GM13976 (cell line): ENCODE results near the gene GPRC5D.

Experiments used
- DNase-seq: peaks from one replicate; pipeline ENCODE4 v3.0.0; 2012; ENCODE audit warnings: low spot score
- in situ Hi-C: fragments of 300-500 bp; cut with MboI; formaldehyde crosslinking; loops from one replicate; pipeline ENCODE4 v1.12.0; 2022; ENCODE audit warnings: low sequenced_read_pairs, mixed read lengths, inconsistent platforms; ENCODE audit not compliant: unreplicated experiment
- TF ChIP-seq, protein P1 (sequence below): IDR thresholded peaks from 2 replicates; pipeline ENCODE4 v1.5.1; 2012; ENCODE audit warnings: borderline replicate concordance, mild to moderate bottlenecking; ENCODE audit not compliant: insufficient read depth; ENCODE audit errors: extremely low read depth, missing control alignments, control extremely low read depth

GPRC5D gene

DNA sequence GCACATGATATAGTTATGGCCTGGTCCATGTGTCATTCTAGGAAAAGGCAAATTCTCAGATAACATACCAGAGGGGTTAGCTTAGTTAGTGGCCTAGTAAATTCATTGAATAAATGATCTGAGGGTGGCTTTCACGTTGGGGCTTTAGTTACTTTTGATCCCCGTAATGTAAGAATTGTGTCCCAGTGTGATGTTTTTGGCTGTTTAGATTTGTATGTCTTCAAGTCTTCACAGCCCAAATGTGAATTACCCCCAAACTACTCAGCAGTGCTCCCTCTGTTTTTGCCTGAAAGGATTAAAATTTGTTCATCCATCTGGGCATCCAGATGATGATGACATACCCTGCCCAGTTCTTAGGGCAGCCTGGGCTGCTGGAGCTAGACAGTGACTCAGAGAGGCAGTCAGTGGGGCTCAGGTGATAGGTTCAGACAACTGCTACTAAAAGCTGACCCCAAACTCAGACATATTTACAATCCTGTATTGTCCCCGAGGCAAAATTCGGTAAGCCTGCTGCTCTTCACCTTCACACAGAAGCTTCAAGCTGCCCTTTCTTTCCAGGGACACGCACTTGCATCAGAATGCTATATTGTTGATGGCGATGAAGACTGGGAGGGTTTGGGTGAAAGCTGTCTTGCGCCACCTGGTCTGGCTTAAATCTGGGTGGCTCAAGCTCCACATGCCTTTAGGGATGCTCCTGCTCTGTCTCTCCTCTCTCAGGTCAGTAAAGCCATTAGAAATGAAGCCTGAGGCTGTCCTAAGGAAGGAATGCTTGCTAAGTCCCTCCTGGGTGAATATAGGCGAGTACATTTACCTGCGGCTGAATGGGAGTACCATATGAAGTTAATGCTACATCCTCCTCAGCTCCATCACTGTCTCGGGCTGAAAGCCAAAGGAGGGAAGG lies 10.3 kb downstream of the GPRC5D start:
- TF ChIP-seq, protein P1, sequence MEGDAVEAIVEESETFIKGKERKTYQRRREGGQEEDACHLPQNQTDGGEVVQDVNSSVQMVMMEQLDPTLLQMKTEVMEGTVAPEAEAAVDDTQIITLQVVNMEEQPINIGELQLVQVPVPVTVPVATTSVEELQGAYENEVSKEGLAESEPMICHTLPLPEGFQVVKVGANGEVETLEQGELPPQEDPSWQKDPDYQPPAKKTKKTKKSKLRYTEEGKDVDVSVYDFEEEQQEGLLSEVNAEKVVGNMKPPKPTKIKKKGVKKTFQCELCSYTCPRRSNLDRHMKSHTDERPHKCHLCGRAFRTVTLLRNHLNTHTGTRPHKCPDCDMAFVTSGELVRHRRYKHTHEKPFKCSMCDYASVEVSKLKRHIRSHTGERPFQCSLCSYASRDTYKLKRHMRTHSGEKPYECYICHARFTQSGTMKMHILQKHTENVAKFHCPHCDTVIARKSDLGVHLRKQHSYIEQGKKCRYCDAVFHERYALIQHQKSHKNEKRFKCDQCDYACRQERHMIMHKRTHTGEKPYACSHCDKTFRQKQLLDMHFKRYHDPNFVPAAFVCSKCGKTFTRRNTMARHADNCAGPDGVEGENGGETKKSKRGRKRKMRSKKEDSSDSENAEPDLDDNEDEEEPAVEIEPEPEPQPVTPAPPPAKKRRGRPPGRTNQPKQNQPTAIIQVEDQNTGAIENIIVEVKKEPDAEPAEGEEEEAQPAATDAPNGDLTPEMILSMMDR = no peak
- in situ Hi-C loops = no loop called here
- DNase-seq = no peak

DNA sequence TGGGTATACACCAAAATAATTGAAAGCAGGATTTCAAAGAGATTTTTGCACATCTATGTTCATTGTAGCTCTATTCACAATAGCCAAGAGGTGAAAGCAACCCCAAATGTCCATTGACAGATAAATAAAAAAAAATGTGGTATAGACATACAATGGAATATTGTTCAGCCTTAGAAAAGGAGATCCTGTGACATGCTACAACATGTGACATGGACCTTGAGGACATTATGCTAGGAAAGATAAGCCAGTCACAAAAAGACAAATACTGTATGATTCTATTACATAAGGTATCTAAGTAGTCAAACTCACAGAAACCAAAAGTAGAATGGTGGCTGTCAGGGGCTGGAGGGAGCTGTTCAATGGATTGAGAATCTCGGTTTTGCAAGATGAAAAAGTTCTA lies 12.1 kb downstream of the GPRC5D start:
- no peak for DNase-seq
- TF ChIP-seq, protein P1 = no peak
- in situ Hi-C loops = no loop called here

DNA sequence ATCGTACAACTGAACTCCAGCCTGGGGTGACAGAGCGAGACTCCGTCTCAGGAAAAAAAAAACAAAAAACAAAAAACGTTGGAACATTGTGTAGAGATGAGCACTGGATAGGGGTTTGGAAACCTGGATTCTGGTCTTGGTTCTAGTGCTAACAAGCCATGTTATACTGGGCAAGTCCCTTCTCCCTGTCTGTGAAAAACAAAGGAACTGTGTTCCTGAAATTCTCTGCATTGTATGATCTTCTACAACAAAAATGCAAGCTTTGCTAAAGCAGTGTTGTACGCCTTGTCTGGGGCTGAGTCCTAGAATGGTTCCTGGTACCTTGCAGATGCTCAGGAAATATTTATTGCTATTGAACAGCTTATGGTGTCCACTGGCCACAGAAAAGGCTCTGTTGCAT lies 13.4 kb downstream of the GPRC5D start:
- in situ Hi-C loops = no loop called here
- no peak for DNase-seq
- TF ChIP-seq, protein P1 = no peak

DNA sequence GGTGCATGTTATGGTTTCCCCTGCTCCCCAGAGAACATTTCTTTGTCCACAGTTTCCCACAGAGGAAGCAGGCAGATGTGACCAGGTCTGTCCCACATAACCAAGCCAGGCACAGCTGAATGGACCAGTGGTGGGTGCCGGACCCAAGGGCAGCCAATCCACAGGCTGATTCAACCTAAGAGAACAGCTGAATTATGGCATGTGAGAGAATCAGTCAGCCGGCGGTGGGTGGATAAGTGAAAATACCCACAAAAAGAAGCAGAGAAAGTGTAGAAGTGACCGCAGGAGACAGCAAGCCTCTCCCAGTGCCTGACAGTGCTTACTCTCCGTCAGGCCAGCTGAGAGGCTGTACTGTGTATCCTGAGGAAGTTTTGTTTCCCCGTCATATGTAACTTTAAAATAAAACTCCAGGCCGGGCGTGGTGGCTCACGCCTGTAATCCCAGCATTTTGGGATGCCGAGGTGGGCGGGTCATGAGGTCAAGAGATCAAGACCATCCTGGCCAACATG lies 14.9 kb downstream of the GPRC5D start:
- TF ChIP-seq, protein P1 = no peak
- DNase-seq = no peak
- in situ Hi-C loops = no loop called here

DNA sequence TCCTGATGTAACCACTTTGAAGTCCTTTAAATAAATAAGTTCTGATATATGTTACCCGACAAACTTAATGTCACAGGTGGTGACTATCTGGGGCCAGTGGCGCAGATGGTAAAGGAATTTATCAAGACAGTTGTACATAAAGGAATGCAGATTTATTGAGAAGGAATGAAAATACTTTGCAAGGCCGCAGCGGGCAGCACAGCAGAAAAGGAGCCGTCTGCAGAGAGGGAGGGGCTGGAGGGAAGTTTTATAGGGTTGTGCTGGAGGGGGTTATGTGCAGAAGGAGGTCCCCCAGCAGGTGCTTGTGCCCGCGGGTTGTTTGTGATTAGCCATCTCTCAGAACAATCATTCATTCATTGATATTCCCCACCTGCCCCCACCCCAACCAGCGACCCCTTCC lies 17.4 kb downstream of the GPRC5D start:
- in situ Hi-C loops = no loop called here
- TF ChIP-seq, protein P1 = no peak
- no peak for DNase-seq

DNA sequence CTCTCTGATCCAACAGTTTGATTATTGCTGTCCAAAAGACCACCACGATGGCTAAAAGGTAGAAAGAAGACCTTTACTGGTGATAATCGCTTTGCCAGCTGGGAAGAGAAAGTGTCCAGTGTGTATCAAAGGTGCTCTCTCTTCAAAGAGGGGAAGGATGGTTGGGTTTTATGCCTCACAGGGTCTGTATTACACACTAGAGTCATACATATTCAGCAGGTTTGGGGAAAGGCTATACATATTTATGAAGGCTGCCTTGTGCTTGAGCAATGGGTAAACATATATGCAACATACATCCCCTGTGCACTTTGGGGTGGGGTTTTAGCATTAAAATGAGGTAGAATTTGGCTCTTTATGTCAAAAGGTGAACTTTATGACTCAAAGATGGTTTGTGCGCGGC lies 18.2 kb downstream of the GPRC5D start:
- DNase-seq = no peak
- in situ Hi-C loops = no loop called here
- TF ChIP-seq, protein P1 = no peak
